ENCODE data around the gene SPAM1.
"Not testable (repeated sequence)": the region's sequence is repeated elsewhere in the genome, so short reads cannot be mapped to it uniquely, and the experiment has no call there.

The SPAM1 gene

GRCh38 chr7:123924941-123925340 lies at the start of gene SPAM1:
TSS of gene SPAM1 (plus strand) at chr7:123925241. CDS start at chr7:123953571, 28,330 bp downstream.
- no peak for DNase-seq (ENCODE audit: low read depth in 2 of 3, low spot score in 1 of 3)

GRCh38 chr7:123876557-123877256 lies 48.3 kb upstream of the SPAM1 start:
- DNase-seq (ENCODE audit: low read depth in 2 of 3, low spot score in 1 of 3): no peak

GRCh38 chr7:123879628-123880027 lies 45.4 kb upstream of the SPAM1 start:
- no peak for DNase-seq (ENCODE audit: low read depth in 2 of 3, low spot score in 1 of 3)

GRCh38 chr7:123881300-123881699 lies 43.7 kb upstream of the SPAM1 start:
- no peak for DNase-seq (ENCODE audit: low read depth in 2 of 3, low spot score in 1 of 3)

- DNase-seq (ENCODE audit: low read depth in 2 of 3, low spot score in 1 of 3): no peak
Observed at GRCh38 chr7:123883154-123883553, 41.9 kb upstream of the SPAM1 start.

- no peak for DNase-seq (ENCODE audit: low read depth in 2 of 3, low spot score in 1 of 3)
Observed at GRCh38 chr7:123888192-123888591, 36.8 kb upstream of the SPAM1 start.

- DNase-seq (ENCODE audit: low read depth in 2 of 3, low spot score in 1 of 3): not testable (repeated sequence)
Observed at GRCh38 chr7:123894753-123895152, 30.3 kb upstream of the SPAM1 start.

GRCh38 chr7:123901101-123901500 lies 23.9 kb upstream of the SPAM1 start:
- no peak for DNase-seq (ENCODE audit: low read depth in 2 of 3, low spot score in 1 of 3)

- no peak for DNase-seq (ENCODE audit: low read depth in 2 of 3, low spot score in 1 of 3)
Observed at GRCh38 chr7:123905714-123906113, 19.3 kb upstream of the SPAM1 start.

- no peak for DNase-seq (ENCODE audit: low read depth in 2 of 3, low spot score in 1 of 3)
Observed at GRCh38 chr7:123916240-123916724, 8.8 kb upstream of the SPAM1 start.

- no peak for DNase-seq (ENCODE audit: low read depth in 2 of 3, low spot score in 1 of 3)
Observed at GRCh38 chr7:123917878-123918277, 7.2 kb upstream of the SPAM1 start.

- no peak for DNase-seq (ENCODE audit: low read depth in 2 of 3, low spot score in 1 of 3)
Observed at GRCh38 chr7:123918309-123918708, 6.7 kb upstream of the SPAM1 start.

- no peak for DNase-seq (ENCODE audit: low read depth in 2 of 3, low spot score in 1 of 3)
Observed at GRCh38 chr7:123923599-123923998, 1.4 kb upstream of the SPAM1 start.

GRCh38 chr7:123929107-123929506 lies 4.1 kb downstream of the SPAM1 start:
- DNase-seq (ENCODE audit: low read depth in 2 of 3, low spot score in 1 of 3): no peak

- DNase-seq (ENCODE audit: low read depth in 2 of 3, low spot score in 1 of 3): no peak
Observed at GRCh38 chr7:123929655-123930054, 4.6 kb downstream of the SPAM1 start.

- no peak for DNase-seq (ENCODE audit: low read depth in 2 of 3, low spot score in 1 of 3)
Observed at GRCh38 chr7:123935436-123936381, 10.7 kb downstream of the SPAM1 start.

- DNase-seq (ENCODE audit: low read depth in 2 of 3, low spot score in 1 of 3): no peak
Observed at GRCh38 chr7:123936388-123936787, 11.3 kb downstream of the SPAM1 start.

- DNase-seq (ENCODE audit: low read depth in 2 of 3, low spot score in 1 of 3): no peak
Observed at GRCh38 chr7:123939784-123940183, 14.7 kb downstream of the SPAM1 start.

- DNase-seq (ENCODE audit: low read depth in 2 of 3, low spot score in 1 of 3): no peak
Observed at GRCh38 chr7:123941391-123942180, 16.5 kb downstream of the SPAM1 start.

- DNase-seq (ENCODE audit: low read depth in 2 of 3, low spot score in 1 of 3): no peak
Observed at GRCh38 chr7:123944395-123944794, 19.4 kb downstream of the SPAM1 start.

GRCh38 chr7:123945938-123946337 lies 20.9 kb downstream of the SPAM1 start:
- DNase-seq (ENCODE audit: low read depth in 2 of 3, low spot score in 1 of 3): no peak
